SK-N-SH (cell line): Measurements from ENCODE around the gene PTK6. TPM values are rescaled to one million over a fixed set of nuclear protein-coding genes. Genes with fewer than 3 reads are reported as not detected.

Experiments used
- CTCF ChIA-PET: fragments of 300-600, 350-600 bp; formaldehyde crosslinking; extraction: SDS; loops from one replicate; lab custom pipeline; 2021; lab: Yijun Ruan, JAX
- POLR2A ChIA-PET: fragments of 350-600 bp; sonication (Branson Sonifier 250); formaldehyde crosslinking; extraction: SDS; loops from one replicate; lab custom pipeline; 2020; ENCODE audit warnings: antibody characterized with exemption, inconsistent platforms; lab: Yijun Ruan, JAX
- DNase-seq: peaks from one replicate; pipeline ENCODE4 v3.0.0; 2012
- H2AFZ ChIP-seq: fragments of 200-600 bp; sonication (generic); 2 replicates; pipeline ENCODE4 v1.8.1; 2016; ENCODE audit warnings: antibody characterized with exemption, mild to moderate bottlenecking, low read depth
- H3F3A ChIP-seq: fragments of 200-600 bp; sonication (generic); replicated peaks from 2 replicates; pipeline ENCODE3; 2016; ENCODE audit warnings: antibody characterized with exemption, mild to moderate bottlenecking; ENCODE audit not compliant: insufficient read depth
- H3K27ac ChIP-seq, 2 experiments: fragments of 200-500 bp in 1 of 2; fragments of 200-600 bp in 1 of 2; sonication (Bioruptor generic) in 1 of 2; sonication (generic), shearing (Covaris generic) in 1 of 2; 2 replicates each; pipeline versions ENCODE4 v1.5.1 to v1.6.1; 2014 to 2016; ENCODE audit warnings: low read depth in 2 of 2, inconsistent platforms in 1 of 2, low read length in 1 of 2, mild to moderate bottlenecking in 1 of 2, mixed read lengths in 1 of 2
- H3K27me3 ChIP-seq: fragments of 200-600 bp; sonication (generic), shearing (Covaris generic); 2 replicates; pipeline ENCODE4 v1.6.1; 2016; ENCODE audit warnings: mixed run types; ENCODE audit not compliant: insufficient read depth
- H3K36me3 ChIP-seq, 2 experiments: fragments of 200-500 bp in 1 of 2; fragments of 200-600 bp in 1 of 2; sonication (Bioruptor generic) in 1 of 2; sonication (generic) in 1 of 2; replicated peaks in 1 of 2; 2 replicates each; pipeline versions ENCODE3 to v1.5.1; 2014 to 2016; ENCODE audit warnings: low read length in 1 of 2, mild to moderate bottlenecking in 1 of 2; ENCODE audit not compliant: insufficient read depth in 2 of 2, control insufficient read depth in 1 of 2
- H3K4me1 ChIP-seq, 2 experiments: fragments of 200-500 bp in 1 of 2; fragments of 200-600 bp in 1 of 2; sonication (Bioruptor generic) in 1 of 2; sonication (generic), shearing (Covaris generic) in 1 of 2; 2 replicates each; pipeline versions ENCODE4 v1.5.1 to v1.6.1; 2014 to 2016; ENCODE audit warnings: low read depth in 1 of 2, low read length in 1 of 2, mixed run types in 1 of 2; ENCODE audit not compliant: insufficient read depth in 2 of 2, control insufficient read depth in 1 of 2
- H3K4me2 ChIP-seq: fragments of 200-600 bp; sonication (generic), shearing (Covaris generic); 2 replicates; pipeline ENCODE4 v1.6.1; 2017; ENCODE audit warnings: mixed run types
- H3K4me3 ChIP-seq, 2 experiments: fragments of 200-500 bp in 1 of 2; fragments of 200-600 bp in 1 of 2; sonication (Bioruptor generic) in 1 of 2; sonication (generic), shearing (Covaris generic) in 1 of 2; 2 replicates each; pipeline versions ENCODE4 v1.5.1 to v1.8.1; 2014 to 2016; ENCODE audit warnings: low read depth in 2 of 2, inconsistent platforms in 1 of 2, low read length in 1 of 2, mild to moderate bottlenecking in 1 of 2, mixed read lengths in 1 of 2, moderate library complexity in 1 of 2
- H3K79me2 ChIP-seq: fragments of 200-600 bp; sonication (generic); 2 replicates; pipeline ENCODE4 v1.8.1; 2017; ENCODE audit warnings: mild to moderate bottlenecking; ENCODE audit not compliant: insufficient read depth
- H3K9ac ChIP-seq: fragments of 200-600 bp; sonication (generic); 2 replicates; pipeline ENCODE4 v1.6.1; 2017; ENCODE audit warnings: mixed run types
- H3K9me2 ChIP-seq: fragments of 200-600 bp; sonication (generic); 2 replicates; pipeline ENCODE4 v1.6.1; 2017; ENCODE audit warnings: mixed run types
- H3K9me3 ChIP-seq: fragments of 200-600 bp; sonication (generic); 2 replicates; pipeline ENCODE4 v1.6.1; 2017; ENCODE audit warnings: mixed run types, mild to moderate bottlenecking, moderate library complexity
- H4K20me1 ChIP-seq: fragments of 200-600 bp; sonication (generic); 2 replicates; pipeline ENCODE4 v1.6.1; 2017; ENCODE audit warnings: mild to moderate bottlenecking, mixed run types; ENCODE audit not compliant: insufficient read depth
- CHD2 ChIP-seq: fragments of 150-350 bp; IDR thresholded peaks from 2 replicates; pipeline ENCODE4 v1.6.1; 2018; ENCODE audit warnings: low read length; ENCODE audit not compliant: partially characterized antibody
- CTCF ChIP-seq: fragments of 200-600 bp; sonication (generic); IDR thresholded peaks from 2 replicates; pipeline ENCODE4 v1.6.1; 2017; ENCODE audit warnings: antibody characterized with exemption, mild to moderate bottlenecking, moderate library complexity
- EZH2phosphoT487 ChIP-seq: fragments of 200-600 bp; sonication (generic); IDR thresholded peaks from 2 replicates; pipeline ENCODE4 v1.6.1; 2017; ENCODE audit warnings: low read depth, mixed run types, mild to moderate bottlenecking, antibody characterized with exemption, moderate library complexity, borderline replicate concordance
- FOXJ3 ChIP-seq: sonication (generic); formaldehyde crosslinking; IDR thresholded peaks from 2 replicates; pipeline ENCODE4 v1.5.1; 2020; ENCODE audit warnings: mild to moderate bottlenecking, missing genetic modification reagents
- FOXM1 ChIP-seq: IDR thresholded peaks from 2 replicates; pipeline ENCODE4 v1.4.0; 2012; ENCODE audit warnings: low read depth, mild to moderate bottlenecking
- GABPA ChIP-seq: IDR thresholded peaks from 2 replicates; pipeline ENCODE4 v1.4.0; 2012; ENCODE audit warnings: low read depth, mild to moderate bottlenecking
- GATA2 ChIP-seq: sonication (generic); formaldehyde crosslinking; IDR thresholded peaks from 2 replicates; pipeline ENCODE4 v1.5.0; 2020; ENCODE audit warnings: mild to moderate bottlenecking, missing genetic modification reagents
- JUND ChIP-seq: IDR thresholded peaks from 2 replicates; pipeline ENCODE4 v1.4.0; 2012
- NRF1 ChIP-seq: IDR thresholded peaks from 2 replicates; pipeline ENCODE4 v1.6.1; 2012; ENCODE audit warnings: low read depth, mild to moderate bottlenecking, low read length
- RCOR1 ChIP-seq: fragments of 150-350 bp; IDR thresholded peaks from 2 replicates; pipeline ENCODE4 v1.6.1; 2017; ENCODE audit warnings: antibody characterized with exemption, low read length
- REST ChIP-seq: IDR thresholded peaks from 2 replicates; pipeline ENCODE4 v1.6.1; 2012; ENCODE audit warnings: mild to moderate bottlenecking, low read depth, low read length, moderate library complexity
- RFX5 ChIP-seq: IDR thresholded peaks from 2 replicates; pipeline ENCODE4 v1.6.1; 2012; ENCODE audit warnings: mild to moderate bottlenecking, improper control_type of control experiment, low read length
- RXRA ChIP-seq: IDR thresholded peaks from 2 replicates; pipeline ENCODE4 v1.4.0; 2012; ENCODE audit warnings: low read depth, mild to moderate bottlenecking, borderline replicate concordance
- SIN3A ChIP-seq: IDR thresholded peaks from 2 replicates; pipeline ENCODE4 v1.6.1; 2012; ENCODE audit warnings: low read depth, mild to moderate bottlenecking, low read length, moderate library complexity, borderline replicate concordance
- TAF1 ChIP-seq: IDR thresholded peaks from 2 replicates; pipeline ENCODE4 v1.6.1; 2012; ENCODE audit warnings: low read depth, mild to moderate bottlenecking, low read length, moderate library complexity, borderline replicate concordance
- USF2 ChIP-seq: fragments of 150-350 bp; IDR thresholded peaks from 2 replicates; pipeline ENCODE4 v1.6.1; 2017; ENCODE audit warnings: antibody characterized with exemption, low read length, low read depth, borderline replicate concordance
- ZBTB33 ChIP-seq: IDR thresholded peaks from 2 replicates; pipeline ENCODE4 v1.4.0; 2012; ENCODE audit warnings: low read depth, borderline replicate concordance
- WGBS: methylation state at CpG from one replicate; pipeline ENCODE4 v1.1.6; 2017; ENCODE audit warnings: low lambda C conversion rate; 5-methylcytosine and 5-hydroxymethylcytosine counted together
- polyA plus RNA-seq, 3 experiments: library from polyadenylated mRNA; depleted of rRNA; stranded (reverse); fragments of >200 nt; gene quantifications; 2 replicates each; pipeline ENCODE4 v1.2.3, GENCODE V29; 2012

The PTK6 gene
- polyA plus RNA-seq, 1 of the 3 experiments (the other 2 are of a cell fraction): 0.07 TPM

GRCh38 chr20:63582382-63583063 is 45.3 kb upstream of the PTK6 start:
- Histone ChIP-seq H3K4me3 (no peak overlapping the region), H3K9me2 (no peaks in the 10 kb centered on the region), H2AFZ (no peak overlapping the region), H3K27me3 (no peaks in the 10 kb centered on the region), H3K9ac (no peak overlapping the region), H3K9me3 (no peaks in the 10 kb centered on the region), H4K20me1 (no peaks in the 10 kb centered on the region), H3K4me1 (peaks cover 0 to 12% of the 10 kb centered on the region in 2 experiments; a peak in 1 of 4 replicates), H3K27ac (no peak overlapping the region), H3K4me2 (no peak overlapping the region), H3K36me3 (no peaks in the 10 kb centered on the region), H3K79me2 (no peaks in the 10 kb centered on the region), H3F3A (peaks cover 5% of the 10 kb centered on the region)
- DNase-seq: no peak
- WGBS: 84% methylated on average over 23 of the region's 23 CpGs
- TF ChIP-seq CHD2 (no peak), ZBTB33 (no peak), RFX5 (no peak), FOXJ3 (no peak), JUND (no peak), SIN3A (no peak), REST (no peak), TAF1 (no peak), RXRA (no peak), EZH2phosphoT487 (no peak), GABPA (no peak), GATA2 (CRISPR knock-in tag) (no peak), RCOR1 (no peak), USF2 (no peak), FOXM1 (no peak), NRF1 (no peak), CTCF (no peak)
- ChIA-PET CTCF (interaction anchor here (0.9 to 2.2 kb wide), 5 partner anchors 9 to 44 kb away, joined by 3 to 7 read pairs (median 3); no protein-coding TSS in a partner anchor), POLR2A (no interaction called here)
